ENCODE data around the gene CAB39L. TPM values are rescaled to one million over a fixed set of nuclear protein-coding genes. Genes with fewer than 3 reads are reported as not detected.
A peak's percentile ranks its signal among the peaks of the same experiment; 100 is the strongest.

The CAB39L gene
- total and polyA plus RNA-seq, 2 experiments from 2014 or later, result 3.3 to 4.4 TPM

DNA sequence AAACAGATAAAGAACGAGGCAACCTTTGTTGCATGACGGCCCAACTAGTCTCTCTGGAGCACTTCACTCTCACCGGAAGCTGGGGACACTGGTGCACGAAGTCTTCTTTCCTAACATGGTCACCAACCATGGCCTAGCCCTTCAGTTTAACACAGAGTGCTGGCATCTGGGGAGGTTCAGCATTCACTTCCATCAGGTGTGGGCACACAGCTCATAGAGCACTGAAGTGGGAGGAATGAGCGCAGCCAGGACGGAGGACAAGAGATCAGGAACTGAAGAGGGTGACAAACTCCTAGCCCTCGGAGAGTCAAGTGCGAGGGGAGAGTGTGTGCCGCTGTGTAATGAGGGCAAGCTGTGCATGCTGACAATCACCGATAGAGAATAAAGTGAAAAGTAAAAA lies 103.7 kb downstream of the CAB39L start:
- Histone ChIP-seq H3K79me2 (replicated peaks; ENCODE audit: insufficient read depth) (no peaks in the 10 kb centered on the region), H3K9me2 (ENCODE audit: insufficient read depth) (no peaks in the 10 kb centered on the region)

DNA sequence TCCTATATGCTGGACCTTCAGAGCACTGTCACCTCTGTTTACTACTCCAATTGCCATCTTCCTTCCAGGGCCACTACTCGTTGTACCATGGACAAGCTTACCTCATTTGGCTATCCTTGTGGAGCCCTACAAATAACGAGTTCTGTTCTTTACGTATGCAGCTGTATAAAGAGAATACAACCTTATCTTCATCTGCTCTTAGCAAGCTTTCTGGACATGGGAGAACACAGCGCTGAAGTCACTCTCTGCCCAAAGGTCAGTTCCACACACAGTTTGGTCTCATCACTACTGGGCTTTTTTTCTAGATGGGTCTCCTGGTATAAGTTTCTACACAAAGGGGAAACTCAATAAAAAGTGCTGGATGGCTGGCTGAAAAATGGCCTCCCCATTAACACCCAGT lies 107.2 kb downstream of the CAB39L start:
- H3K27ac ChIP-seq (ENCODE audit: low read depth), result no peak overlapping the region
- no peak overlapping the region for H3K27ac Mint-ChIP-seq
- H3K9me3 Mint-ChIP-seq, result no peaks in the 10 kb centered on the region
- H3K36me3 ChIP-seq (ENCODE audit: insufficient read depth), result no peaks in the 10 kb centered on the region
- no peak for ATAC-seq
- no peaks in the 10 kb centered on the region for H4K20me1 ChIP-seq (replicated peaks; ENCODE audit: insufficient read depth)
- H3K4me1 Mint-ChIP-seq, result no peaks in the 10 kb centered on the region
- H3K9me2 ChIP-seq (ENCODE audit: insufficient read depth), result no peaks in the 10 kb centered on the region
- DNase-seq (ENCODE audit: low spot score), result no peak
- H3K4me2 ChIP-seq, result no peak overlapping the region
- no peaks in the 10 kb centered on the region for H3K4me1 ChIP-seq (ENCODE audit: insufficient read depth)
- no peak overlapping the region for H2AFZ ChIP-seq
- no peaks in the 10 kb centered on the region for H3F3A ChIP-seq (replicated peaks; ENCODE audit: low read depth)
- H3K4me3 ChIP-seq, result no peak overlapping the region
- H3K27me3 Mint-ChIP-seq (ENCODE audit: insufficient read depth, low read depth, poor library complexity), result peaks cover 2% of the 10 kb centered on the region
- no peaks in the 10 kb centered on the region for H3K79me2 ChIP-seq (replicated peaks; ENCODE audit: insufficient read depth)
- no peak overlapping the region for H3K4me3 Mint-ChIP-seq
- H3K27me3 ChIP-seq (ENCODE audit: insufficient read depth), result no peaks in the 10 kb centered on the region
- no peaks in the 10 kb centered on the region for H3K36me3 Mint-ChIP-seq (ENCODE audit: low read depth)
- TF ChIP-seq, protein P1, sequence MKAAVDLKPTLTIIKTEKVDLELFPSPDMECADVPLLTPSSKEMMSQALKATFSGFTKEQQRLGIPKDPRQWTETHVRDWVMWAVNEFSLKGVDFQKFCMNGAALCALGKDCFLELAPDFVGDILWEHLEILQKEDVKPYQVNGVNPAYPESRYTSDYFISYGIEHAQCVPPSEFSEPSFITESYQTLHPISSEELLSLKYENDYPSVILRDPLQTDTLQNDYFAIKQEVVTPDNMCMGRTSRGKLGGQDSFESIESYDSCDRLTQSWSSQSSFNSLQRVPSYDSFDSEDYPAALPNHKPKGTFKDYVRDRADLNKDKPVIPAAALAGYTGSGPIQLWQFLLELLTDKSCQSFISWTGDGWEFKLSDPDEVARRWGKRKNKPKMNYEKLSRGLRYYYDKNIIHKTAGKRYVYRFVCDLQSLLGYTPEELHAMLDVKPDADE (IDR thresholded peaks at IDR 0.05), result no peak
- TF ChIP-seq STAT1 (IDR thresholded peaks at IDR 0.05; ENCODE audit: unreplicated experiment), result no peak
- no peak for TF ChIP-seq EZH2 (IDR thresholded peaks at IDR 0.05; ENCODE audit: low read depth, unreplicated experiment)
- TF ChIP-seq, protein P2, sequence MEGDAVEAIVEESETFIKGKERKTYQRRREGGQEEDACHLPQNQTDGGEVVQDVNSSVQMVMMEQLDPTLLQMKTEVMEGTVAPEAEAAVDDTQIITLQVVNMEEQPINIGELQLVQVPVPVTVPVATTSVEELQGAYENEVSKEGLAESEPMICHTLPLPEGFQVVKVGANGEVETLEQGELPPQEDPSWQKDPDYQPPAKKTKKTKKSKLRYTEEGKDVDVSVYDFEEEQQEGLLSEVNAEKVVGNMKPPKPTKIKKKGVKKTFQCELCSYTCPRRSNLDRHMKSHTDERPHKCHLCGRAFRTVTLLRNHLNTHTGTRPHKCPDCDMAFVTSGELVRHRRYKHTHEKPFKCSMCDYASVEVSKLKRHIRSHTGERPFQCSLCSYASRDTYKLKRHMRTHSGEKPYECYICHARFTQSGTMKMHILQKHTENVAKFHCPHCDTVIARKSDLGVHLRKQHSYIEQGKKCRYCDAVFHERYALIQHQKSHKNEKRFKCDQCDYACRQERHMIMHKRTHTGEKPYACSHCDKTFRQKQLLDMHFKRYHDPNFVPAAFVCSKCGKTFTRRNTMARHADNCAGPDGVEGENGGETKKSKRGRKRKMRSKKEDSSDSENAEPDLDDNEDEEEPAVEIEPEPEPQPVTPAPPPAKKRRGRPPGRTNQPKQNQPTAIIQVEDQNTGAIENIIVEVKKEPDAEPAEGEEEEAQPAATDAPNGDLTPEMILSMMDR (conservative IDR thresholded peaks at IDR 0.05; ENCODE audit: low read depth in 2 of 2), result no peak
- TF ChIP-seq EZH2phosphoT487 (IDR thresholded peaks at IDR 0.05; ENCODE audit: unreplicated experiment), result no peak
- TF ChIP-seq, protein P3, sequence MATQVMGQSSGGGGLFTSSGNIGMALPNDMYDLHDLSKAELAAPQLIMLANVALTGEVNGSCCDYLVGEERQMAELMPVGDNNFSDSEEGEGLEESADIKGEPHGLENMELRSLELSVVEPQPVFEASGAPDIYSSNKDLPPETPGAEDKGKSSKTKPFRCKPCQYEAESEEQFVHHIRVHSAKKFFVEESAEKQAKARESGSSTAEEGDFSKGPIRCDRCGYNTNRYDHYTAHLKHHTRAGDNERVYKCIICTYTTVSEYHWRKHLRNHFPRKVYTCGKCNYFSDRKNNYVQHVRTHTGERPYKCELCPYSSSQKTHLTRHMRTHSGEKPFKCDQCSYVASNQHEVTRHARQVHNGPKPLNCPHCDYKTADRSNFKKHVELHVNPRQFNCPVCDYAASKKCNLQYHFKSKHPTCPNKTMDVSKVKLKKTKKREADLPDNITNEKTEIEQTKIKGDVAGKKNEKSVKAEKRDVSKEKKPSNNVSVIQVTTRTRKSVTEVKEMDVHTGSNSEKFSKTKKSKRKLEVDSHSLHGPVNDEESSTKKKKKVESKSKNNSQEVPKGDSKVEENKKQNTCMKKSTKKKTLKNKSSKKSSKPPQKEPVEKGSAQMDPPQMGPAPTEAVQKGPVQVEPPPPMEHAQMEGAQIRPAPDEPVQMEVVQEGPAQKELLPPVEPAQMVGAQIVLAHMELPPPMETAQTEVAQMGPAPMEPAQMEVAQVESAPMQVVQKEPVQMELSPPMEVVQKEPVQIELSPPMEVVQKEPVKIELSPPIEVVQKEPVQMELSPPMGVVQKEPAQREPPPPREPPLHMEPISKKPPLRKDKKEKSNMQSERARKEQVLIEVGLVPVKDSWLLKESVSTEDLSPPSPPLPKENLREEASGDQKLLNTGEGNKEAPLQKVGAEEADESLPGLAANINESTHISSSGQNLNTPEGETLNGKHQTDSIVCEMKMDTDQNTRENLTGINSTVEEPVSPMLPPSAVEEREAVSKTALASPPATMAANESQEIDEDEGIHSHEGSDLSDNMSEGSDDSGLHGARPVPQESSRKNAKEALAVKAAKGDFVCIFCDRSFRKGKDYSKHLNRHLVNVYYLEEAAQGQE (IDR thresholded peaks at IDR 0.05; ENCODE audit: unreplicated experiment), result no peak

More for the DNA sequence above, 103.7 kb downstream of the CAB39L start:
- Mint-ChIP-seq H3K27ac (no peak overlapping the region), H3K27me3 (ENCODE audit: insufficient read depth, low read depth, poor library complexity) (no peaks in the 10 kb centered on the region), H3K36me3 (ENCODE audit: low read depth) (no peaks in the 10 kb centered on the region), H3K4me1 (no peaks in the 10 kb centered on the region), H3K4me3 (no peak overlapping the region), H3K9me3 (no peaks in the 10 kb centered on the region)
- TF ChIP-seq, protein P1 (IDR thresholded peaks at IDR 0.05), result no peak
- no peak for TF ChIP-seq EZH2 (IDR thresholded peaks at IDR 0.05; ENCODE audit: low read depth, unreplicated experiment)
- no peak for TF ChIP-seq NANOG (IDR thresholded peaks at IDR 0.05; ENCODE audit: borderline replicate concordance)
- TF ChIP-seq JUNB (IDR thresholded peaks at IDR 0.05; ENCODE audit: unreplicated experiment), result no peak
- TF ChIP-seq STAT1 (IDR thresholded peaks at IDR 0.05; ENCODE audit: unreplicated experiment), result no peak
- TF ChIP-seq ZNF331 (CRISPR knock-in tag; IDR thresholded peaks at IDR 0.05; ENCODE audit: low read depth), result no peak
- TF ChIP-seq ZNF114 (CRISPR knock-in tag; IDR thresholded peaks at IDR 0.05), result no peak
- no peak for TF ChIP-seq CREB1 (CRISPR knock-in tag; IDR thresholded peaks at IDR 0.05; ENCODE audit: low read depth)
- Histone ChIP-seq H3K4me1 (ENCODE audit: insufficient read depth) (no peaks in the 10 kb centered on the region), H3K4me2 (no peak overlapping the region), H3K4me3 (no peak overlapping the region), H3F3A (replicated peaks; ENCODE audit: low read depth) (no peaks in the 10 kb centered on the region), H3K36me3 (ENCODE audit: insufficient read depth) (no peaks in the 10 kb centered on the region), H3K27ac (ENCODE audit: low read depth) (no peak overlapping the region), H2AFZ (peak overlapping the region; percentile 72; the same call in 1 of the 2 replicates), H3K27me3 (ENCODE audit: insufficient read depth) (no peaks in the 10 kb centered on the region), H4K20me1 (replicated peaks; ENCODE audit: insufficient read depth) (no peaks in the 10 kb centered on the region)
- ATAC-seq (no peak), DNase-seq (ENCODE audit: low spot score) (no peak)

Data from GM23338 (cell line).